GM13976 (cell line): ENCODE results near the gene SYNGAP1.

Source experiments
- DNase-seq: peaks from one replicate; pipeline ENCODE4 v3.0.0; 2012; ENCODE audit warnings: low spot score
- in situ Hi-C: fragments of 300-500 bp; cut with MboI; formaldehyde crosslinking; loops from one replicate; pipeline ENCODE4 v1.12.0; 2022; ENCODE audit warnings: low sequenced_read_pairs, mixed read lengths, inconsistent platforms; ENCODE audit not compliant: unreplicated experiment
- TF ChIP-seq, protein P1 (sequence below): IDR thresholded peaks from 2 replicates; pipeline ENCODE4 v1.5.1; 2012; ENCODE audit warnings: borderline replicate concordance, mild to moderate bottlenecking; ENCODE audit not compliant: insufficient read depth; ENCODE audit errors: extremely low read depth, missing control alignments, control extremely low read depth

SYNGAP1 gene

DNA sequence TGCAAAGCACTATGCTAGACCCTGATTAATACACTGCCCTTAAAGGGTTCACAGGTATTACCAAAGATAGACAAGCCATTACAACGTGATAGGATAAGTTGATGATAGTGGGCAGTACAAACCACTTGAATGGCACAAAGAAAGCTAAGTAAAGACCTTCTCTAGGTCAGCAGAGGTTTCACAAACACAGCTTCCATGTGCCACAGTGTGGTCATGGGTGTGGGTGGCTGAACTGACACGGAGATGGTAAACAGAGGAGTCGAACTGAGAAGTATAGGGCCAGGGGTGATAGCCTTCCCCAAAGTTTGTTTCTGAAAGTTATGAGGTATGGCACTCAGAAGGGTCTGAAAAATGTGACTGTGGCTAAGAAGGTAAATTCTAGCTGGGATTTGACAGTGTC, 38.8 kb downstream of the SYNGAP1 start:
- in situ Hi-C loops = no loop called here
- TF ChIP-seq, protein P1, sequence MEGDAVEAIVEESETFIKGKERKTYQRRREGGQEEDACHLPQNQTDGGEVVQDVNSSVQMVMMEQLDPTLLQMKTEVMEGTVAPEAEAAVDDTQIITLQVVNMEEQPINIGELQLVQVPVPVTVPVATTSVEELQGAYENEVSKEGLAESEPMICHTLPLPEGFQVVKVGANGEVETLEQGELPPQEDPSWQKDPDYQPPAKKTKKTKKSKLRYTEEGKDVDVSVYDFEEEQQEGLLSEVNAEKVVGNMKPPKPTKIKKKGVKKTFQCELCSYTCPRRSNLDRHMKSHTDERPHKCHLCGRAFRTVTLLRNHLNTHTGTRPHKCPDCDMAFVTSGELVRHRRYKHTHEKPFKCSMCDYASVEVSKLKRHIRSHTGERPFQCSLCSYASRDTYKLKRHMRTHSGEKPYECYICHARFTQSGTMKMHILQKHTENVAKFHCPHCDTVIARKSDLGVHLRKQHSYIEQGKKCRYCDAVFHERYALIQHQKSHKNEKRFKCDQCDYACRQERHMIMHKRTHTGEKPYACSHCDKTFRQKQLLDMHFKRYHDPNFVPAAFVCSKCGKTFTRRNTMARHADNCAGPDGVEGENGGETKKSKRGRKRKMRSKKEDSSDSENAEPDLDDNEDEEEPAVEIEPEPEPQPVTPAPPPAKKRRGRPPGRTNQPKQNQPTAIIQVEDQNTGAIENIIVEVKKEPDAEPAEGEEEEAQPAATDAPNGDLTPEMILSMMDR = peak; percentile 0
- DNase-seq = no peak

DNA sequence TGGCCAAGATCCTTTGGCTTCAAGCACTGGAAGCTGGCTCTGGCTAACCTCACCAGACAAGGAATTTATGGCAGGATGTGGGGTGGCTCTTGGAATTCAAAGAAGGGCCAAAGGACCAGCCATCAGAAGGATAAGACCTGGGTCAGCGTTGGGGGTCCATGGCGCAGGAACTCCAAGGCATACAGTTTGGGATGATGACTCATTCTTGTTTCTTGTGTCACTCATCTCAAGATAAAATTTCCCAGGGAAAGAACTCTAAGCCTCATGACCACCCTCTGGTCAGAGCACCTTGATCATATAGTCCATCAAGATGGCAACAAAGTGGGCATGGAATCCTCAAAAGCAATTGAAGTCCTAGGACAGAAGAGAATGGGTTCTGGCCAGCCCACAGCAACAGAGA, 39.4 kb downstream of the SYNGAP1 start:
- no peak for DNase-seq
- TF ChIP-seq, protein P1 = no peak
- in situ Hi-C loops = no loop called here

GRCh38 chr6:33466075-33466735, 46.3 kb downstream of the SYNGAP1 start:
- in situ Hi-C loops = no loop called here
- no peak for DNase-seq
- TF ChIP-seq, protein P1 = no peak

- TF ChIP-seq, protein P1 = no peak
- DNase-seq = no peak
- in situ Hi-C loops = no loop called here
Observed at GRCh38 chr6:33467091-33467490, 47.2 kb downstream of the SYNGAP1 start.

- TF ChIP-seq, protein P1 = no peak
- DNase-seq = no peak
- in situ Hi-C loops = no loop called here
Observed at GRCh38 chr6:33469661-33470060, 49.8 kb downstream of the SYNGAP1 start.

- TF ChIP-seq, protein P1 = no peak
- in situ Hi-C loops = no loop called here
- DNase-seq = no peak
Observed at GRCh38 chr6:33477864-33478263, 58.0 kb downstream of the SYNGAP1 start.
